ENCODE results near the gene SNX17.

SNX17 gene

GRCh38 chr2:27370026-27370815, at the start of gene SNX17, which contains the start of gene EIF2B4:
Gene SNX17 (plus strand): TSS chr2:27370616. CDS start chr2:27370744, 128 bp downstream.
Gene EIF2B4 (minus strand): TSS chr2:27370338. CDS start chr2:27370314, 24 bp downstream.
- no peaks in the 10 kb centered on the region for H3K27me3 ChIP-seq (ENCODE audit: control insufficient read depth in 1 of 2, insufficient read depth in 2 of 2, low read length in 2 of 2)
- peak within 1 kb of the TSS; percentile 94 to 98 for H3K4me3 ChIP-seq (ENCODE audit: low read depth in 1 of 2, low read length in 2 of 2)
- peaks cover 45 to 61% of the 10 kb centered on the region in 2 donors for H3K36me3 ChIP-seq (ENCODE audit: control insufficient read depth in 1 of 2, insufficient read depth in 2 of 2, low read length in 2 of 2)
- H3K4me1 ChIP-seq (ENCODE audit: control insufficient read depth in 1 of 2, insufficient read depth in 2 of 2, low read length in 2 of 2), result peaks cover 28 to 29% of the 10 kb centered on the region in 2 donors
- H3K9me3 ChIP-seq (ENCODE audit: control insufficient read depth in 1 of 2, low read length in 2 of 2), result no peaks in the 10 kb centered on the region
- H3K27ac ChIP-seq (ENCODE audit: low read depth, low read length), result peak within 1 kb of the TSS; percentile 88
- peak within 1 kb of the TSS; percentile 89 to 97 for H3K9ac ChIP-seq (ENCODE audit: low read depth in 1 of 2, low read length in 2 of 2)

- Histone ChIP-seq H3K36me3 (ENCODE audit: control insufficient read depth in 1 of 2, insufficient read depth in 2 of 2, low read length in 2 of 2) (peaks cover 2% of the 10 kb centered on the region in 2 donors), H3K27ac (ENCODE audit: low read depth, low read length) (no peak overlapping the region), H3K27me3 (ENCODE audit: control insufficient read depth in 1 of 2, insufficient read depth in 2 of 2, low read length in 2 of 2) (no peaks in the 10 kb centered on the region), H3K4me3 (ENCODE audit: low read depth in 1 of 2, low read length in 2 of 2) (no peak overlapping the region), H3K4me1 (ENCODE audit: control insufficient read depth in 1 of 2, insufficient read depth in 2 of 2, low read length in 2 of 2) (peaks cover 20 to 23% of the 10 kb centered on the region in 2 donors), H3K9ac (ENCODE audit: low read depth in 1 of 2, low read length in 2 of 2) (no peak overlapping the region), H3K9me3 (ENCODE audit: control insufficient read depth in 1 of 2, low read length in 2 of 2) (no peaks in the 10 kb centered on the region)
Measured at GRCh38 chr2:27320958-27321543, 49.4 kb upstream of the SNX17 start.

GRCh38 chr2:27322301-27322765, 48.1 kb upstream of the SNX17 start:
- H3K27ac ChIP-seq (ENCODE audit: low read depth, low read length), result peak overlapping the region; percentile 3
- peak overlapping the region; percentile 82 to 92 for H3K4me3 ChIP-seq (ENCODE audit: low read depth in 1 of 2, low read length in 2 of 2)
- H3K27me3 ChIP-seq (ENCODE audit: control insufficient read depth in 1 of 2, insufficient read depth in 2 of 2, low read length in 2 of 2), result no peaks in the 10 kb centered on the region
- peaks cover 20 to 23% of the 10 kb centered on the region in 2 donors for H3K4me1 ChIP-seq (ENCODE audit: control insufficient read depth in 1 of 2, insufficient read depth in 2 of 2, low read length in 2 of 2)
- H3K9me3 ChIP-seq (ENCODE audit: control insufficient read depth in 1 of 2, low read length in 2 of 2), result no peaks in the 10 kb centered on the region
- peaks cover 13 to 14% of the 10 kb centered on the region in 2 donors for H3K36me3 ChIP-seq (ENCODE audit: control insufficient read depth in 1 of 2, insufficient read depth in 2 of 2, low read length in 2 of 2)
- H3K9ac ChIP-seq (ENCODE audit: low read depth in 1 of 2, low read length in 2 of 2), result peak overlapping the region; percentile 97 to 99

GRCh38 chr2:27322766-27323595, 47.4 kb upstream of the SNX17 start, which contains the start of gene MPV17:
Gene MPV17 (minus strand): TSS chr2:27323097. CDS start chr2:27322517, 580 bp downstream.
- peak within 1 kb of the TSS; percentile 89 for H3K27ac ChIP-seq (ENCODE audit: low read depth, low read length)
- no peaks in the 10 kb centered on the region for H3K27me3 ChIP-seq (ENCODE audit: control insufficient read depth in 1 of 2, insufficient read depth in 2 of 2, low read length in 2 of 2)
- H3K9me3 ChIP-seq (ENCODE audit: control insufficient read depth in 1 of 2, low read length in 2 of 2), result no peaks in the 10 kb centered on the region
- peak within 1 kb of the TSS; percentile 97 to 99 for H3K9ac ChIP-seq (ENCODE audit: low read depth in 1 of 2, low read length in 2 of 2)
- H3K4me3 ChIP-seq (ENCODE audit: low read depth in 1 of 2, low read length in 2 of 2), result peak within 1 kb of the TSS; percentile 82 to 92
- peaks cover 20 to 23% of the 10 kb centered on the region in 2 donors for H3K4me1 ChIP-seq (ENCODE audit: control insufficient read depth in 1 of 2, insufficient read depth in 2 of 2, low read length in 2 of 2)
- peaks cover 16 to 18% of the 10 kb centered on the region in 2 donors for H3K36me3 ChIP-seq (ENCODE audit: control insufficient read depth in 1 of 2, insufficient read depth in 2 of 2, low read length in 2 of 2)

GRCh38 chr2:27323596-27324285, 46.7 kb upstream of the SNX17 start:
- no peaks in the 10 kb centered on the region for H3K9me3 ChIP-seq (ENCODE audit: control insufficient read depth in 1 of 2, low read length in 2 of 2)
- H3K36me3 ChIP-seq (ENCODE audit: control insufficient read depth in 1 of 2, insufficient read depth in 2 of 2, low read length in 2 of 2), result peaks cover 24 to 25% of the 10 kb centered on the region in 2 donors
- H3K4me1 ChIP-seq (ENCODE audit: control insufficient read depth in 1 of 2, insufficient read depth in 2 of 2, low read length in 2 of 2), result peaks cover 20 to 23% of the 10 kb centered on the region in 2 donors
- H3K9ac ChIP-seq (ENCODE audit: low read depth in 1 of 2, low read length in 2 of 2), result peak overlapping the region; percentile 97 to 99
- peak overlapping the region; percentile 82 to 92 for H3K4me3 ChIP-seq (ENCODE audit: low read depth in 1 of 2, low read length in 2 of 2)
- peak overlapping the region; percentile 89 for H3K27ac ChIP-seq (ENCODE audit: low read depth, low read length)
- no peaks in the 10 kb centered on the region for H3K27me3 ChIP-seq (ENCODE audit: control insufficient read depth in 1 of 2, insufficient read depth in 2 of 2, low read length in 2 of 2)

- Histone ChIP-seq H3K27ac (ENCODE audit: low read depth, low read length) (no peak overlapping the region), H3K36me3 (ENCODE audit: control insufficient read depth in 1 of 2, insufficient read depth in 2 of 2, low read length in 2 of 2) (peaks cover 30 to 34% of the 10 kb centered on the region in 2 donors), H3K4me3 (ENCODE audit: low read depth in 1 of 2, low read length in 2 of 2) (no peak overlapping the region), H3K27me3 (ENCODE audit: control insufficient read depth in 1 of 2, insufficient read depth in 2 of 2, low read length in 2 of 2) (no peaks in the 10 kb centered on the region), H3K4me1 (ENCODE audit: control insufficient read depth in 1 of 2, insufficient read depth in 2 of 2, low read length in 2 of 2) (peaks cover 20 to 23% of the 10 kb centered on the region in 2 donors), H3K9ac (ENCODE audit: low read depth in 1 of 2, low read length in 2 of 2) (no peak overlapping the region), H3K9me3 (ENCODE audit: control insufficient read depth in 1 of 2, low read length in 2 of 2) (no peaks in the 10 kb centered on the region)
Measured at GRCh38 chr2:27324720-27325119, 45.7 kb upstream of the SNX17 start.

GRCh38 chr2:27335311-27335710, 35.1 kb upstream of the SNX17 start:
- H3K27me3 ChIP-seq (ENCODE audit: control insufficient read depth in 1 of 2, insufficient read depth in 2 of 2, low read length in 2 of 2), result no peaks in the 10 kb centered on the region
- H3K36me3 ChIP-seq (ENCODE audit: control insufficient read depth in 1 of 2, insufficient read depth in 2 of 2, low read length in 2 of 2), result peaks cover 34 to 75% of the 10 kb centered on the region in 2 donors
- no peak overlapping the region for H3K27ac ChIP-seq (ENCODE audit: low read depth, low read length)

GRCh38 chr2:27336173-27336572, 34.2 kb upstream of the SNX17 start:
- H3K36me3 ChIP-seq (ENCODE audit: control insufficient read depth in 1 of 2, insufficient read depth in 2 of 2, low read length in 2 of 2), result peaks cover 34 to 74% of the 10 kb centered on the region in 2 donors
- no peak overlapping the region for H3K9ac ChIP-seq (ENCODE audit: low read depth in 1 of 2, low read length in 2 of 2)
- no peak overlapping the region for H3K27ac ChIP-seq (ENCODE audit: low read depth, low read length)
- H3K27me3 ChIP-seq (ENCODE audit: control insufficient read depth in 1 of 2, insufficient read depth in 2 of 2, low read length in 2 of 2), result no peaks in the 10 kb centered on the region
- no peak overlapping the region for H3K4me3 ChIP-seq (ENCODE audit: low read depth in 1 of 2, low read length in 2 of 2)
- H3K9me3 ChIP-seq (ENCODE audit: control insufficient read depth in 1 of 2, low read length in 2 of 2), result no peaks in the 10 kb centered on the region
- no peaks in the 10 kb centered on the region for H3K4me1 ChIP-seq (ENCODE audit: control insufficient read depth in 1 of 2, insufficient read depth in 2 of 2, low read length in 2 of 2)

More at GRCh38 chr2:27335311-27335710, 35.1 kb upstream of the SNX17 start:
- Histone ChIP-seq H3K9me3 (ENCODE audit: control insufficient read depth in 1 of 2, low read length in 2 of 2) (no peaks in the 10 kb centered on the region), H3K4me1 (ENCODE audit: control insufficient read depth in 1 of 2, insufficient read depth in 2 of 2, low read length in 2 of 2) (no peaks in the 10 kb centered on the region), H3K9ac (ENCODE audit: low read depth in 1 of 2, low read length in 2 of 2) (no peak overlapping the region), H3K4me3 (ENCODE audit: low read depth in 1 of 2, low read length in 2 of 2) (no peak overlapping the region)

- Histone ChIP-seq H3K9ac (ENCODE audit: low read depth in 1 of 2, low read length in 2 of 2) (no peak overlapping the region), H3K9me3 (ENCODE audit: control insufficient read depth in 1 of 2, low read length in 2 of 2) (no peaks in the 10 kb centered on the region), H3K4me3 (ENCODE audit: low read depth in 1 of 2, low read length in 2 of 2) (no peak overlapping the region), H3K4me1 (ENCODE audit: control insufficient read depth in 1 of 2, insufficient read depth in 2 of 2, low read length in 2 of 2) (no peaks in the 10 kb centered on the region), H3K27me3 (ENCODE audit: control insufficient read depth in 1 of 2, insufficient read depth in 2 of 2, low read length in 2 of 2) (no peaks in the 10 kb centered on the region), H3K36me3 (ENCODE audit: control insufficient read depth in 1 of 2, insufficient read depth in 2 of 2, low read length in 2 of 2) (peaks cover 3 to 17% of the 10 kb centered on the region in 2 donors), H3K27ac (ENCODE audit: low read depth, low read length) (no peak overlapping the region)
Measured at GRCh38 chr2:27347641-27348040, 22.8 kb upstream of the SNX17 start.

Measured in duodenal mucosa (tissue), 2 donors.